ENCODE results near the gene GARS1.
"Not testable (repeated sequence)": the region's sequence is repeated elsewhere in the genome, so short reads cannot be mapped to it uniquely, and the experiment has no call there.

Gene GARS1

GRCh38 chr7:30630986-30631385 is 36.3 kb downstream of the GARS1 start:
- DNase-seq: no peak

GRCh38 chr7:30633223-30633622 is 38.5 kb downstream of the GARS1 start:
- DNase-seq: no peak

GRCh38 chr7:30634193-30634626 is 39.5 kb downstream of the GARS1 start:
- no peak for DNase-seq

- no peak for DNase-seq
These were observed 40.0 kb downstream of the GARS1 start for GRCh38 chr7:30634634-30635201.

- DNase-seq: no peak
These were observed 41.1 kb downstream of the GARS1 start for GRCh38 chr7:30635798-30636197.

GRCh38 chr7:30642322-30642721 is 47.6 kb downstream of the GARS1 start:
- not testable (repeated sequence) for DNase-seq

- DNase-seq: no peak
These were observed 48.1 kb downstream of the GARS1 start for GRCh38 chr7:30642789-30643188.

- no peak for DNase-seq
These were observed 49.7 kb downstream of the GARS1 start for GRCh38 chr7:30644286-30644955.

GRCh38 chr7:30645661-30646060 is 51.0 kb downstream of the GARS1 start:
- no peak for DNase-seq

- DNase-seq: no peak
These were observed 51.5 kb downstream of the GARS1 start for GRCh38 chr7:30646154-30646553.

- no peak for DNase-seq
These were observed 53.1 kb downstream of the GARS1 start for GRCh38 chr7:30647589-30648364.

GRCh38 chr7:30648744-30649540 is 54.3 kb downstream of the GARS1 start:
- no peak for DNase-seq

- DNase-seq: no peak
These were observed 55.2 kb downstream of the GARS1 start for GRCh38 chr7:30649717-30650420.

- DNase-seq: no peak
These were observed 55.7 kb downstream of the GARS1 start for GRCh38 chr7:30650421-30650808.

GRCh38 chr7:30652132-30652531 is 57.5 kb downstream of the GARS1 start:
- no peak for DNase-seq

GRCh38 chr7:30652698-30653641 is 58.3 kb downstream of the GARS1 start:
- no peak for DNase-seq

- no peak for DNase-seq
These were observed 59.8 kb downstream of the GARS1 start for GRCh38 chr7:30654296-30655090.

- DNase-seq: no peak
These were observed 60.7 kb downstream of the GARS1 start for GRCh38 chr7:30655096-30655970.

Measured in activated CD8-positive, alpha-beta memory T cell treated with anti-CD3 and anti-CD28 coated beads, Interleukin-2, amount 50 U/mL, for 4 hours (primary cell).